MG63 (cell line): ENCODE measurements around the gene MGAT5B. TPM values are rescaled to one million over a fixed set of nuclear protein-coding genes. Genes with fewer than 3 reads are reported as not detected.
"Not testable (repeated sequence)": the region's sequence is repeated elsewhere in the genome, so short reads cannot be mapped to it uniquely, and the experiment has no call there.

Experiments used
- DNase-seq: peaks from one replicate; pipeline ENCODE4 v3.0.0-alpha.2; 2020
- H3K27me3 ChIP-seq: fragments of 250-450 bp; sonication (Bioruptor Pico); 2 replicates; pipeline ENCODE4 v1.5.1; 2020; ENCODE audit warnings: mild to moderate bottlenecking, moderate library complexity
- H3K36me3 ChIP-seq: fragments of 250-450 bp; sonication (Bioruptor Pico); 2 replicates; pipeline ENCODE4 v1.5.1; 2020; ENCODE audit warnings: mild to moderate bottlenecking, moderate library complexity
- H3K4me3 ChIP-seq: fragments of 250-450 bp; sonication (Bioruptor Pico); 2 replicates; pipeline ENCODE4 v1.5.1; 2020; ENCODE audit warnings: mild to moderate bottlenecking, moderate library complexity
- H3K9me3 ChIP-seq: fragments of 250-450 bp; sonication (Bioruptor Pico); 2 replicates; pipeline ENCODE4 v1.5.1; 2020; ENCODE audit warnings: mild to moderate bottlenecking, moderate library complexity
- total RNA-seq: library from RNA; depleted of rRNA; stranded (reverse); fragments of >200 nt; shearing (Covaris generic); gene quantifications from 2 replicates; pipeline ENCODE4 v1.2.3, GENCODE V29; 2014; ENCODE audit warnings: low replicate concordance

Gene MGAT5B
- total RNA-seq, 1 experiment from 2014 or later: 2.4 TPM

DNA sequence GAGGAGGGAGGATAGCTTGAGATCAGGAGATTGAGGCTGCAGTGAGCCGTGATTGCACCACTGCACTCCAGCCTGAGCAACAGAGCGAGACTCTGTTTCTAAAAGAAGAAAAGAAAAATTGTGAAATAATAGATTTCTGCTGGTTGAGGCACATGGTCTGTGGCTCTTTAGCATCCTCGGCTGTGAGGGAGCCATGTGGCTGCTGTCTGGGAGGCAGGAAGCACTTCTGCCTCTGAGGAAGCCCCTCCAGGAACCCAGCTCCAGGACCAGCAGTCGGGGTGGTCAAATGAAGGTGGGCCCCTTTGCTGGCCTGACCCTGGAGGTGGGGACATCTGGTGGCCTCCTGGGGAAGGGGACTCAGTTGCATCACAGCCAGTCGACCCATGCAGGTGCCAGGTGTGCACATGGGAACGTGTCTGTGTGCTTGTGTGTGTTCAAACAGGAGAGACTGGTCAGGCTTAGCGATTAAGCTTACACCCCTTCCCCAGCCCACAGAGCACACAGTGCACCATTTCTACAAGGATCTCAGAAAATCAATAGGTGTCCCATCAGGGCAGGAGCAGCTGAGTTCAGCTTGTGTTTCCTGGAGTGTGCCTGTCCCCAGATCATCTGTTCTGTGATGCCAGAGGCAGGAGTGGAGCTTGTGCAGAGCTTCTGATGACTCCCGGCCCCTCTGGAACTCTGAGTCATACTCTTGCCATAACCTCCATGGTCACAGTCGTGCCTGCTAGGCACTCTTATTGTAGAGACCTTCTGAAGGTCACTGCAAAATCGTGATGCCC is 24.3 kb upstream of the MGAT5B start:
- peaks cover 26% of the 10 kb centered on the region for H3K27me3 ChIP-seq

DNA sequence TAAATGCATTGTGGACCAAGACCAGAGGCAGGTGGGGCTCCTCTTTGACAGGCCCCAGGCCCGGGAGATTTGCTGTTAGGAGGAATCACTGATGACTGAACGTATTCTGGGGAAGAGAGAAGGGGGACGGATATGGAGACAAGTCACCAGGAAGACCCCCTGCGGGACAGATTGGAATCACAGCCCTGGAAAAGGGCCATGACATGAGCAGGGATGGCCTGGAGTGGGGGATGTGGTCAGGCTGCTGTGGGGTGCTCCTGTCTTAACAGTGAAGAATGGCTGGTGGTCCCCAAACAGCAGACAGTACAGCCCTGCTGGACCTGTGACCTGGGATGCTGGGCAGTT is 23.7 kb upstream of the MGAT5B start:
- H3K36me3 ChIP-seq: no peaks in the 10 kb centered on the region
- DNase-seq: no peak
- H3K27me3 ChIP-seq: peaks cover 26% of the 10 kb centered on the region
- no peaks in the 10 kb centered on the region for H3K9me3 ChIP-seq
- H3K4me3 ChIP-seq: no peak overlapping the region

More for the DNA sequence above, 24.3 kb upstream of the MGAT5B start:
- H3K9me3 ChIP-seq: no peaks in the 10 kb centered on the region
- H3K36me3 ChIP-seq: no peaks in the 10 kb centered on the region
- no peak for DNase-seq
- H3K4me3 ChIP-seq: no peak overlapping the region

DNA sequence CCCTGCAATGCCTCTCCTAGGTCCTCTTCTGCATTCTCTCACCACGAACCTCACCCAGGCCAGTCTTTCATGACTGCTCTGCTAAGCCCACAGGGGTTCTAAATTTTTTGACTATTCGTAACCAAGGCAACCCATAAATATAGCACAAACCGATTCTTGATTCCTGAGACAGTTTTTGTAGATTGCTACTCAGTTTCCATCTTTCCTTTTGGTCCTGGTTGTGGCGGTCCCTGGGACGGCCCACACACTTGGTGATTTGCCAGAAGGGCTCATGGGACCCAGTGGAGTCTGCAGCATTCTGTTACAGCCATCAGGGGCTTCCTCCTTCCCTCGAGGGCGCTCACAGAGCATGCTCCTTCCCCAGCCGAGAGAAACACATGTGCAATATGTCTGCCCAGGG is 23.4 kb upstream of the MGAT5B start:
- DNase-seq: no peak
- Histone ChIP-seq H3K27me3 (peaks cover 26% of the 10 kb centered on the region), H3K36me3 (no peaks in the 10 kb centered on the region), H3K9me3 (no peaks in the 10 kb centered on the region), H3K4me3 (no peak overlapping the region)

DNA sequence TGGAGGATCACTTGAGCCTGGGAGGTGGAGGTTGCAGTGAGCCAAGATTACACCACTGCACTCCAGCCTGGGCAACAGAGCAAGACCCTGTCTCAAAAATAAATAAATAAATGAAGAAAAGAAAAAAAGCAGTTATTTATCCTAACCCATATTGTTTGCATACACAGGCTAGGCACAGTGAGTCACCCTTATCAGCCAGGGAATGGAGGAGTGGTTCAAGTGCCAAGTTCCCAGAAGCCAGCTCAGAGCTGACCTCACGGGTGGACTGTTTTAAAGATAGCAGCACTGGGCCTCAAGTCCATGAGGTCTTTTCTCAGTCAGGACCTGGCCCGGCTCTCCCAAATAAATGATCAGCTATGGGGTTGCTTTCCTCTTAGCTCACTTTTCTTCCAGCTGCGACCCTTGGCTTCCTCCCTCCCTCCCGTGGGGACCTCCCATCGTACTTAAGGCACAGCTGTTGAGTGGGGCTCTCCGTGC is 22.6 kb upstream of the MGAT5B start:
- Histone ChIP-seq H3K27me3 (peaks cover 23% of the 10 kb centered on the region), H3K9me3 (no peaks in the 10 kb centered on the region), H3K36me3 (no peaks in the 10 kb centered on the region), H3K4me3 (no peak overlapping the region)
- DNase-seq: peak; percentile 44

DNA sequence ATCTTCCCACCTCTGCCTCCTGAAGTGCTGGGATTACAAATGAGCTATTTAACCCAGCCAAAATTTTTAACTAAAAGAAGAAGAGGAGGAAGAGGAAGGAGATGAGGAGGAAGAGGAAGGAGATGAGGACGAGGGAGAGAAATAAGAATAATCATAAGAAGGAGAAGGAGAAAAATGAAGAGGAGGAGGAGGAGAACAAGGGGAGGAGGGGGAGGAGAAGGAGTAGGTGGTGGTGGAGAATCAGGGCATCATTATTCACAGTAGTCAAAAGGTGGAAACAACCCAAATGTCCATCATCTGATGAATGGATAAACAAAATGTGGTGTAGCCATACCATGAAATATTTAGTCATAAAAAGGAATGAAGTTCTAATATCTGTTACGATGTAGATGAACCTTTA is 21.2 kb upstream of the MGAT5B start:
- Histone ChIP-seq H3K36me3 (no peaks in the 10 kb centered on the region), H3K9me3 (no peaks in the 10 kb centered on the region), H3K27me3 (peaks cover 10% of the 10 kb centered on the region), H3K4me3 (no peak overlapping the region)
- DNase-seq: no peak

DNA sequence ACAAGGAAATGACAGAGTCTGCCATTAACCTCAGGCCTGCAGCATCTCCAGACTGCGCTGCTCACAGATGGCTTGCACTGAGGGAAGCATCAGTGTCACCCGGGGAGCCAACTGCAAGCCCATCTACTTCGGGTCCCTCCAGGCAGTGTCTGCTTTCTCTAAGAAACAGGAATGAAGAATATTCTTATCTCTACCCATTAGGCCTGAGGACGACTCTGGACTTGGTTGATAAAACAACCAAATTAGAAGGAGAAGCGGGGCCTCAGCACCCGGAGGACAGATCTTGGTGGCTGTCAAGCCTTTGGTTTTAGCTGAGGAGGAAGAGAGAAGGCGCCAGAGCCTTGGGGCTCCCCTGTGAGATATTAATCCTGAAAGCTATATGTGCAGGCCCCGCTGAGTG is 19.5 kb upstream of the MGAT5B start:
- H3K9me3 ChIP-seq: no peaks in the 10 kb centered on the region
- no peaks in the 10 kb centered on the region for H3K27me3 ChIP-seq
- no peak for DNase-seq
- no peak overlapping the region for H3K4me3 ChIP-seq
- no peaks in the 10 kb centered on the region for H3K36me3 ChIP-seq

DNA sequence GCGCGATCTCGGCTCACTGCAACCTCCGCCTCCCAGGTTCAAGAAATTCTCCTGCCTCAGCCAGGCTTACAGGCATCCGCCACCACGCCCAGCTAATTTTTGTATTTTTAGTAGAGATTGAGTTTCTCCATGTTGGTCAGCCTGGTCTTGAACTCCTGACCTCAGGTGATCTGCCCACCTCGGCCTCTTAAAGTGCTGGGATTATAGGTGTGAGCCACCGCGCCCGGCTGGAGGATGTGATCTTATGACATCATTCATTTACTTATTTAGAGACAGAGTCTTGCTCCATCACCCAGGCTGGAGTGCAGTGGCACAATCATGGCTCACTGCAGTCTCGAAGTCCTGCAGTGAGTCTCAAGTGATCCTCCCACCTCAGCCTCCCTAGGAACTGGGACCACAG is 19.0 kb upstream of the MGAT5B start:
- not testable (repeated sequence) for H3K4me3 ChIP-seq, DNase-seq, H3K27me3 ChIP-seq, H3K36me3 ChIP-seq, H3K9me3 ChIP-seq

DNA sequence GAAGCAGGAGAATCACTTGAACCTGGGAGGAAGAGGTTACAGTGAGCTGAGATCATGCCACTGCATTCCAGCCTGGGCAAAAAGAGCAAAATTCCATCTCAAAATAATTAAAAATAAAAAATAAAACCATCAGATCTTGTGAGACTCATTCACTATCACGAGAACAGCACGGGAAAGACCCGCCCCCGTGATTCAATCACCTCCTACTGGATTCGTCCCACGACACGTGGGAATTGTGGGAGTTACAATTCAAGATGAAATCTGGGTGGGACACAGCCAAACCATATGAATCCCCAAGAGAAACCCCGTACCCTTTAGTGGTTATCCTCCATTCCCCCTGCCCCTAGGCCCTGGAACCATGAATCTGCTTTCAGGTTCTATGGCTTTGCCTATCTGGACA is 15.4 kb upstream of the MGAT5B start:
- Histone ChIP-seq H3K27me3 (no peaks in the 10 kb centered on the region), H3K9me3 (no peaks in the 10 kb centered on the region), H3K4me3 (no peak overlapping the region), H3K36me3 (no peaks in the 10 kb centered on the region)
- DNase-seq: no peak

DNA sequence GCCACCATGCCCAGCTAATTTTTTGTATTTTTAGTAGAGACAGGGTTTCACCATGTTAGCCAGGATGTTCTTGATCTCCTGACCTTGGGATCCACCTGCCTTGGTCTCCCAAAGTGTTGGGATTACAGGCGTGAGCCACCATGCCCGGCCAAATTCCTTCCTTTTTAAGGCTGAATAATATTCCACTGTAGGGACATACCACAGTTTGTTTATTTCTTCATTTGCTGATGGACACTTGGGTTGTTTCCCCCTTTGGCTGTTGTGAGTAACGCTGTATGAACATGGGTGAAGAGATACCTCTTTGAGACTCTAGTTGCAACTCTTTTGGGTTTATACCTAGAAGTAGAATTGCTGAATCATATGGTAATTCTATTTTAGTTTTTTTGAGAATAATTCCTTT is 13.1 kb upstream of the MGAT5B start:
- no peak for DNase-seq

DNA sequence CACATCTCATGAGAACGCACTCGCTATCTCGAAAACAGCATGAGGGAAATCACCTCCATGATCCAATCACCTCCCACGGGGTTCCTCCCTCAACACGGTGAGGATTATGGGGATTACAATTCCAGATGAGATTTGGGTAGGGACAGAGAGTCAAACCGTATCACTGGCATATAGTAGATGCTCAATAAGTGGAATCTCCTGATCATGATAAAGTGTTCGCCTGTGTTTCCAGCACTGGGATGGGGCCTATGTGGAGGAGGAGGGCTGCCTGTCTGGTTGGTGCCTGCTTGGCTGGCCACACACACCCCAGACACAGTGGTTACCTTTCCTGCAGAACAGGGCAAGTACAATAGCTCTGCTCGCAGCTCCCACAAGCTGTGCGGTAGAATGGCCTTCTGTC is 6.1 kb upstream of the MGAT5B start:
- DNase-seq: no peak
- Histone ChIP-seq H3K27me3 (no peaks in the 10 kb centered on the region), H3K4me3 (no peak overlapping the region), H3K9me3 (no peaks in the 10 kb centered on the region), H3K36me3 (no peaks in the 10 kb centered on the region)

More for the DNA sequence above, 13.1 kb upstream of the MGAT5B start:
- no peak overlapping the region for H3K4me3 ChIP-seq
- H3K27me3 ChIP-seq: no peaks in the 10 kb centered on the region
- H3K36me3 ChIP-seq: no peaks in the 10 kb centered on the region
- H3K9me3 ChIP-seq: no peaks in the 10 kb centered on the region

DNA sequence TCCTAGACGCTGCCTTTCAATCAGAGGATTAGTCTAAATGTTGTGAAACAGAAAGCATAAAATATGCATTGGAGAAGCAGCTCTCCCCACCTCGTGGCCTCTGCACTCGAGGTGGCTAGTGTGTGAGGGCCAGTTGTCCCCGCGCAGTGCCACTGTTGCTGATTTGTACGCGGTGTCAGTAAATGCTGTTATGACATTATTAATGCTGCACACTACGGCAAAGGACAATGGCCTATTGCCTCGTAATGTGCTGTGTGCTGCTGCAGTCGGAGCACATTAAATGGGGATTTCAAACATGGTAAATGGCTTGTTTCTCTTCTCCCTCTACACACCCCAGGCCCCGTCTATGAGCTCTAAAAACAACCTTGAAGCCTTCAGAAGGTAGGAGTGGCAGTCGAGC is 5.7 kb upstream of the MGAT5B start:
- DNase-seq: no peak
- H3K9me3 ChIP-seq: no peaks in the 10 kb centered on the region
- H3K4me3 ChIP-seq: no peak overlapping the region
- H3K27me3 ChIP-seq: no peaks in the 10 kb centered on the region
- H3K36me3 ChIP-seq: no peaks in the 10 kb centered on the region

DNA sequence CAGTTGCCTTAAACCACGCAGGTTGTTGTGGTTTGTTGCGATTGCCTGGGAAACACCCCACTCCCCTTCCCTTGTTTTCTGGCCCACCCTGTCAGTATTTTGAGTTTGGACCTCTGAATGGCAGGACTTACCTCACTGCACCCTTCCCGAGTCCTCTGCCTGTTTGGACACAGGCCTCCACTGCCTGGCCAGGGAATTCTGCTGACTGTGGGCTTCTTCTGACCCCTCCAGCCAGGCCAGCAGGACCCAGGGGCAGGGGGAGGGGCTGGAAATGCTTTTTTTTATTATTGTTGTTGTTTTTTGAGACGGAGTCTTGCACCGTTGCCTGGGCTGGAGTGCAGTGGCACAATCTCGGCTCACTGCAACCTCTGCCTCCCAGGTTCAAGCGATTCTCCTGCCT is 4.2 kb upstream of the MGAT5B start:
- no peak for DNase-seq
- no peak overlapping the region for H3K4me3 ChIP-seq
- H3K9me3 ChIP-seq: no peaks in the 10 kb centered on the region
- H3K27me3 ChIP-seq: no peaks in the 10 kb centered on the region
- no peaks in the 10 kb centered on the region for H3K36me3 ChIP-seq

DNA sequence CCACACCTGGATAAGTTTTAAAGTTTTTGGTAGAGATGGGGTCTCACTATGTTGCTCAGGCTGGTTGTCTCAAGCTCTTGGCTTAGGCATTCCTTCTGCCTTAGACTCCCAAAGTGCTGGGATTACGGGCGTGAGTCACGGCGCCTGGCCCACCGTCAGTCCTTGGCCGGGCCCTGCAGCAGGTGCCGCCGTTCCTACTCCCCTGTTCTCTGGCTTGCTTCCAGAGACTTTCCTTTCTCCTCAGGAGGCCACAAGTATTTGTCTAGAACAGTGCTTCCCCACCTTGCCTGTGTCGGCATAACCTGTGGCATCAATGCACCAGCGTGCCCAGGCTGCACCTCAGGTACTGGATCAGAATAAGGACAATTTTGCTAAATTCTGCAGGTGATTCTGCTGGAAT is 3.0 kb upstream of the MGAT5B start:
- Histone ChIP-seq H3K27me3 (no peaks in the 10 kb centered on the region), H3K4me3 (no peak overlapping the region)
- DNase-seq: no peak

DNA sequence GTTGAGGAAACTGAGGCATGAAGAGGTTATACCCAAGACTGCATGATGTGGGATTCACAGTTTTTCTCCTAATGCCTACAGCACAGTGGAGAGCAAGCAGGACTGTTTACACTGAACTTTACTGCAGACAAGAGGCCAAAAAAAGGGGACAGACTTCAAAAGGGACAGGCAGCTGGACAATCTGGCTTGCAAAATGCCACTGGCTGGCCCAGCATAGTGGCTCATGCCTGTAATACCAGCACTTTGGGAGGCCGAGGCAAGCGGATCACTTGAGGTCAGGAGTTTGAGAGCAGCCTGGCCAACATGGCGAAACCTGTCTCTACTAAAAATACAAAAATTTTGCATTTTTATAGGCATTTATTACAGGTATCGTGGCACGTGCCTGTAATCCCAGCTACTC is 2.0 kb upstream of the MGAT5B start:
- DNase-seq: no peak
- H3K36me3 ChIP-seq: no peaks in the 10 kb centered on the region
- H3K9me3 ChIP-seq: no peaks in the 10 kb centered on the region
- no peak overlapping the region for H3K4me3 ChIP-seq
- no peaks in the 10 kb centered on the region for H3K27me3 ChIP-seq

More for the DNA sequence above, 3.0 kb upstream of the MGAT5B start:
- no peaks in the 10 kb centered on the region for H3K9me3 ChIP-seq
- H3K36me3 ChIP-seq: no peaks in the 10 kb centered on the region

DNA sequence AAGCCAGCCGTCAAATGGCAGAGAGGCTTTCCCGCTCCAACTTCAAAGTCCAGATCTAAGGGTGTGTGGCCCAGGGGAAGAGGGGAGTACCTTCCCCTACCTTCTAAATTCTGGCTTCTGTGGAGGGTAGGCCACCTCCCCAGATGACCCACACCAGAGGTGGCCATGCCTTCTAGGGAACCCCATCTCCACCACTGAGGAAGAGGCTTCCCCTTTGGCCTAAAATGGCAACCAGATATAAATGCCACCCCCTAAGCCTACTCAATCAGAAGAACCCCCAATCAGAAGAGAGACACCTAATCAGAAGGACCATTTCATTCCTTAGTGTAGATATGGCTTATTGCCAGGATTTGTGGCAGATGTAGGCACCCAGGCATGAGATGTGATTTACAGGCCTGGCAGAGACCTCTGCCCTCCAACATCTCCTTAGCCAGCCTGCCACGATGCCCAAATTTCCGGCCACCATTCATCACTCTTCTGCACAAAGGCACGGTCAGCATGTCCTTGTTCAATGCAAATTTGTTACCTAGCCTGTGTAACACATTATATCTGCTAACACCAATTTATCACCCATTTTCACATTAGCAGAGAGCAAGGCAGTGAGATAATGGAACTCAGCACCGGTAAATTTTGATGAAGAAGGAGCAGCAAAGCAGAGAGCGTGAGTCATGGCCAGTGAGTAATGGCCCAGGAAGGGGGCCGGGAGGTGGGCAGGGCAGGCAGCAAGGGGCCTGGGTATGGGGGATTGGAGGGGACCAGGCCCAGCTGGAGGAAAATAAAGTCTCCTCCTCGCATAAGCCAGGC is 1.2 kb upstream of the MGAT5B start:
- H3K4me3 ChIP-seq: no peak overlapping the region
- no peaks in the 10 kb centered on the region for H3K9me3 ChIP-seq
- peak; percentile 66 for DNase-seq
- no peaks in the 10 kb centered on the region for H3K27me3 ChIP-seq
- H3K36me3 ChIP-seq: no peaks in the 10 kb centered on the region

DNA sequence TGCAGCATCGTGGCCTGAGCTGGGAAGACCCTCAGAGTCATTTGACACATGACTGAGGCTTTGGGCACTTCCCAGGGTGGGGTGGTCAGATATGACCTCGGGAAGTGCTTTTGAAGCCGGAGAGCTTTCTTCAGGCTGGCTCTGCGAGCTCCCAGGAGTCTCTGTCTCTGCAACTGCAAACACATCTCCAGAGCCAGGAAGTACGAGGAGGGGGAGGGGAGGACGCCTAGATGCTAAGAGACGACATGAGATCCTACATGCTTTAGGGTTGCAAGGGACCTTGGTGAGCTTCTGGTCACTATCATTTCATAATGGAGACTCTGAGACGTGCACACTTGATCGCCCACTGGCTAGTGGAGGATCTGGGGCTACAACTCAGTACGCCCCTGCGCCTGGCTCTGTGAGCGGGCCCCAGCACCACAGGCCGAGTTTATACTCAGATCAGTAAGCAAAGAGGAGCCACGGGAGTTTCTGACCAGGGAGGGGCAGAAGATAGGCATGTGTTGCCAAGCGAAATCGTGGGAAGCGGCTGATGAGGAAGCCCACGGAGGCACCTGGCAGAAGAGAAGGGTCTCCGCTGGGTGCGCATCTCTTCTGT is 527 bp upstream of the MGAT5B start:
- peak overlapping the region; percentile 17; the same call in 1 of the 2 replicates for H3K4me3 ChIP-seq
- no peak for DNase-seq
- no peaks in the 10 kb centered on the region for H3K27me3 ChIP-seq
- no peaks in the 10 kb centered on the region for H3K9me3 ChIP-seq
- no peaks in the 10 kb centered on the region for H3K36me3 ChIP-seq

DNA sequence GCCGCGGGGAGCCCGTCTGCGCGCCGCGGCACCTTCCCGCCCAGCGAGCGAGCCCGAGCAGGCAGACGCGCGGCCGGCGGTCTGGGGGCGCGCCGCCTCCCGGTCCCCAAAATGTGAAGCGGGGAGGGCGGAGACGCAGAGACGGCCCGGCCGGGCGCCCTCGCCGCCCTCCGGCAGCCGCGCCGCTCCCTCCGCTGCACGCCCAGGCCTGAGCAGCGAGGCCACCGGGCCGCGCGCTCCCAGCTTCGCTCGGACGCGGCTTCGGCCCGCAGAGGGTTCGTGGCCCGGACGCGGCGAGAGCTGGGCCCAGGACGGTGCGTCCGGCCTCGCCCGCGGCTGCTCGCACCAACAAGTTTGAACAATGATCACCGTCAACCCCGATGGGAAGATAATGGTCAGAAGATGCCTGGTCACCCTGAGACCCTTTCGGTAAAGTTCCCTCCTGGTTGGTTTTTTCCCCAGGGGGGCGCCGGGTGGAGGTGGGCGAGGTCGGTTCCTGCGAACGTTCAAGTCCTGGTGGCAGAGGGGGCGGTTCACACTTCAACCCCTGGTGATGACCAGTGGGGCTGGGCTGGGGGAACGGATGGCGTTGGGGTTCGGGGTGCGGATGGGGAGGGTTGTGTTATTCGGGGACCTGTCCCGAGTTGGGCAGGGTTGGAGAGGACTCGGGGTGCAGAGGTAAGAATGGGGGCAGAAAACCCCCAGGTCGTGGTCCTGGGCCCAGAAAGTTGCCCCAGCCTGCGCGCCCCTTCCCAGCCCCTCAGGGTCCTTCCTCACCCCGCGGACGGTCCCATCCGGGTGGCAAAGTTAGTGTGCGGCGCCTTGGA is 678 bp downstream of the MGAT5B start:
- Histone ChIP-seq H3K4me3 (peak overlapping the region; percentile 40), H3K9me3 (no peaks in the 10 kb centered on the region), H3K36me3 (peaks cover 6% of the 10 kb centered on the region; the same call in 1 of the 2 replicates), H3K27me3 (no peaks in the 10 kb centered on the region)
- peak; percentile 42 for DNase-seq
